ENCODE results near the gene PLEKHA5.

GRCh38 chr12:19185262-19185929, 55.9 kb downstream of the PLEKHA5 start:
- no peak for TF ChIP-seq CTCF (optimal IDR thresholded peaks at IDR 0.05 in 1 of 3, IDR thresholded peaks at IDR 0.05 in 1 of 3, conservative IDR thresholded peaks at IDR 0.05 in 1 of 3; ENCODE audit: extremely low read depth in 1 of 3, insufficient read depth in 2 of 3, low read length in 3 of 3)
- no peak for TF ChIP-seq EZH2 (IDR thresholded peaks at IDR 0.05; ENCODE audit: low read length)

All from keratinocyte (primary cell).